ENCODE data around the gene AQP12B.

DNA sequence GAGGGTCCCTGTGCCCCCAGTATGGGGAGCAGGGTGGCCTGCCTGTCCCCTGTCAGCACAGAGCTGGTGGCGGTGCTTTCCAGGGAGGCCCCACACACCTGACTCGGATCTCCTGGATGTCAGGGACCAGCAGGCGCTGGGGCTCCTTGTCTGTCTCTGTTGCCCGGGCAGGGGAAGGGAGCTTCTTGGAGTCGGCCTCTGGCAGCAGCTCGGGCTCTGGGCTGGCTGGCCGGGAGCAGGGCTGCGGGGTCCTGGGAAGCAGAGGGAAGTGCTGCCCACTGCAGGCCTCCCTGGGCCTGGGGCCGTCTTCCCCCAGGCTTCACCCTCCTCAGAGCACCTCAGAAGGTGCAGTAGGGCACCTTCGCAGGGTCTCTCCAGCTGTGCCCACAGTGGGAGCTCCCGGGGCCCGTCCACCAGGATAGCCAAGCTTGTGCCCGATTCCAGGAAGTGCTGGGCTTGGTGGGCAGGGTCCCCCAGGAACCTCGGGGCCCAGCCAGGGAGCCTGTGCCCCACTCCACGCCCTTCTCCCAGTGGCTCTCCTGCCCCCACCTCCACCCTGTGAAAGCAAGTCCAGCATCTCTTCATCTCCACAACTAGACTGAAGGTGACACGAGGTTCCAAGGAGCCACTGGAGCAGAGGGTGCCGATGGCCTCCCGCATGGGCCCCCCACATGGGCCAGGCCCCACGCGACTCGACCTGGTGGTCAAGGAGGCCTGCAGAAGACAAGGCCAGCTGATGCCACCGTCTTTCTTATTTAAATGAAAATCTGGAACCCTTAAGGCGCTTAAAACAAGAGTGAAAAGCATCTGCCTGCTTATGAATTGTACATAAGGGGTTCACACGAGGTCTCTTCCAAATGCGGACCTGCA is 37.2 kb upstream of the AQP12B start:
- TF ChIP-seq, protein P1, sequence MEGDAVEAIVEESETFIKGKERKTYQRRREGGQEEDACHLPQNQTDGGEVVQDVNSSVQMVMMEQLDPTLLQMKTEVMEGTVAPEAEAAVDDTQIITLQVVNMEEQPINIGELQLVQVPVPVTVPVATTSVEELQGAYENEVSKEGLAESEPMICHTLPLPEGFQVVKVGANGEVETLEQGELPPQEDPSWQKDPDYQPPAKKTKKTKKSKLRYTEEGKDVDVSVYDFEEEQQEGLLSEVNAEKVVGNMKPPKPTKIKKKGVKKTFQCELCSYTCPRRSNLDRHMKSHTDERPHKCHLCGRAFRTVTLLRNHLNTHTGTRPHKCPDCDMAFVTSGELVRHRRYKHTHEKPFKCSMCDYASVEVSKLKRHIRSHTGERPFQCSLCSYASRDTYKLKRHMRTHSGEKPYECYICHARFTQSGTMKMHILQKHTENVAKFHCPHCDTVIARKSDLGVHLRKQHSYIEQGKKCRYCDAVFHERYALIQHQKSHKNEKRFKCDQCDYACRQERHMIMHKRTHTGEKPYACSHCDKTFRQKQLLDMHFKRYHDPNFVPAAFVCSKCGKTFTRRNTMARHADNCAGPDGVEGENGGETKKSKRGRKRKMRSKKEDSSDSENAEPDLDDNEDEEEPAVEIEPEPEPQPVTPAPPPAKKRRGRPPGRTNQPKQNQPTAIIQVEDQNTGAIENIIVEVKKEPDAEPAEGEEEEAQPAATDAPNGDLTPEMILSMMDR (IDR thresholded peaks at IDR 0.05): no peak
- TF ChIP-seq POLR2A (IDR thresholded peaks at IDR 0.05): no peak
